CD4-positive, alpha-beta T cell treated with Interleukin-17A for 1 hour (primary cell): Measurements from ENCODE around the gene CATSPER1.

Experiments
- DNase-seq: peaks from one replicate; pipeline ENCODE4 v3.0.0-alpha.2; 2020

Gene CATSPER1

DNA sequence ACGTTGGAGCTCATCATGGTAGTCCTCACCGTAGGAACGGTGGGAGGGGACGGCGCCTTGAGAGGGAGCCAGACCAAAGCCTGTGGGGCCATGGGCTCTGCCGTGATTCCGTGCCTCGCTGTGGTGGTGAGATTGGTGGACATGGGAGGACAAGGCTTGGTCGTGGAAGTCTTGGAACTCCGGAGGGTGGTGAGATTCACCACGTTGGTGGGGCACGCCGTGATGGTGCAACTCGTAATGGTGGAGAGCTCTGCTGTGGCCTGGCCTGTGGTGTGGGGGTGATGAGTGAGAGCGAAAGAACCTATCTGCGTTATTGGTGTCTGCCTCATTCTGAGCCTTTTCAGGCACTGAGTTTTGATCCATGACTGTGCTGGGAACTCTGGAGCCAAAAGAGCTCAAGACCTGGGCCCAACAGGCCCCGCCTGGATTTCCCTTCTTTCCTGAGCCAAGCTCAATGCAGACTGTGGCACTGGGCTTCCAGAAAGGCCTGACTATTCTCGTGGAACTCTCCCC is at the start of gene CATSPER1:
CATSPER1 (minus strand) TSS at position 463 of the 513 bp plus-strand sequence; CDS start at position 363, 100 bp downstream.
- DNase-seq: no peak

DNA sequence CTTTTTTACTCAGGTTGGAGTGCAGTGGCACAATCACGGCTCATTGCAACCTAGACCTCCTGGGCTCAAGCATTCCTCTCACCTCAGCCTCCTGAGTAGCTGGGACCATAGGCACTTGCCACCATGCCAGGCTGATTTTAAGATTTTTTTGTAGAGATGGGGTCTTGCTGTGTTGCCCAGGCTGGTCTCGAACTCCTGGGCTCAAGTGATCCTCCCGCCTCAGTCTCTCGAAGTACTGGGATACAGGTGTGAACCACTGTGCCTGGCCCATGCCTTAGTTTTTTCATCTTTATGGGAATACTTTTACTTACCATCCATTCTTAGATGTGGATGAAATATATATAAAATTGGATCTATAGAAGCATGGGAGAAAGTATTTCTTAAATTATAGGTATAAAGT is 49.0 kb upstream of the CATSPER1 start:
- no peak for DNase-seq

DNA sequence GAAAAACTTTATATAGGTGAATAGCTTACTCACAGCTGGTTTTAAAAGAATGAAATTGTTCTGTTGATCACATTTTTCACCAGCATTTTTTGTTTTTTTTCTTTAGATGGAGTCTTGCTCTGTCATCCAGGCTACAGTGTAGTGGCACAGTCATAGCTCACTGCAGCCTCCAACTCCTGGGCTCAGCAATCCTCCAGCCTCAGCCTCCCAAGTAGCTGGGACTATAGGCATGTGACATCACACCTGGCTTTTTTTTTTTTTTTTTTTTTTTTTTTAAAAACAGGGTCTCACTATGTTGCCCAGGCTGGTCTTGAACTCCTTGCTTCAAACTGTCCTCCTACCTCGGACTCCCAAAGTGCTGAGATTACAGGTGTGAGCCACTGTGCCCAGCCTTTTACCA is 47.4 kb upstream of the CATSPER1 start:
- no peak for DNase-seq

DNA sequence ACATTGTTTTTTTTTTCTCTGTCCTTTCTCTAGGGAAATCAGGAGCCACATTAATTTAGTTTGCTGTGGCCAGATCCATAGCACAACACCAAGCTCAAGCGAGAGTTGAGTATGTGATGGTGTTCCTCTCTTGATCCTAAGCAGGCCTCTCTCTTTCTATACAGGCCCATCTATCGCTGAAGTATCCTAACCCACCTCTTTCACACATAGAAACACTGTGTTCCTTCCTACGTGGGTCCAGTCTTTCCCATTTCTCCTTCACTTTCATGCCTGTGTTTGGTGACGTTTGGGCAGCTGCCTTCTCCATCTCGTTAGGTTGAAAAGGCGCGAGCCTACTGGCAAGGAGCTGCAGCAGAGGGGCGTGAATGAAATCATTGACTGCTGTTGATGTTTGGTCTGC is 46.2 kb upstream of the CATSPER1 start:
- no peak for DNase-seq

DNA sequence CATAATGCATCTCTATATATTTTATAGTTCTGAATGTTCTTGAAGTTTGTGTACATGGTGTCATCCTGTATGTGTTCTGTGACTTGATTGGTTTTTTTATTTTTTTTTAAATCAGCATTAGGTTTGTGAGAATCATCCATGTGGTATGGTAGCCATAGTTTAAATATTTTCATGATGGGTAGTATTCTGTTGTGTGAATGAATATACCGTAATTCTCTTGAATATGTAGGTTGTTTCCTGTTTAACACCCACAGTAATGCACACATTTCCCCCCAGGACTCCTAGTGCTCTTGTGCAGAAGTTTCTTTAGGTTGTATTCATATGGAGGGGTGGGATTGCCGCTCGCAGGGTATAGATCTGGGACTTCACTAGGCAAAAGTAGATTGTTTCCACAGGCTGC is 45.8 kb upstream of the CATSPER1 start:
- DNase-seq: no peak

DNA sequence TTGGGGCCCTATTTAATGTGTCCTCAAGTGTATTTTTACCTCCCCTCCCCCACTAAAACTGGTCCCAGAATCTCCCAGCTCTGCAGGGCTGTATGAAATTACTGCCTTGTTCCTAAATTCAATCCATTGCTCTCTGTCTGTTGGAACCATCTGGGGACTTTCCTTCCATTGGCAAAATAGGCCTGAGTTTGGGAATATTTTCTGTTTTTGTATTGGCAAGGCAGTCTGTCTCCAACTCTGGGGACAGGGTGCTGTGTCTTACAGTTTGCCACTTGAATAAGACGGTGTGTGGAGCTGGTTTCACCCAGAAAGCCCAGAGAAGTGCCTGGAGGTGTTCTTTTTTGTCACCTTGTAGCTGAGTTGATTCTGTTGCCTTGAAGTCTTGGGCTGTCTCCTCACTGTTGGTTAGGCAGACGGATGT is 45.1 kb upstream of the CATSPER1 start:
- DNase-seq: peak; percentile 34

DNA sequence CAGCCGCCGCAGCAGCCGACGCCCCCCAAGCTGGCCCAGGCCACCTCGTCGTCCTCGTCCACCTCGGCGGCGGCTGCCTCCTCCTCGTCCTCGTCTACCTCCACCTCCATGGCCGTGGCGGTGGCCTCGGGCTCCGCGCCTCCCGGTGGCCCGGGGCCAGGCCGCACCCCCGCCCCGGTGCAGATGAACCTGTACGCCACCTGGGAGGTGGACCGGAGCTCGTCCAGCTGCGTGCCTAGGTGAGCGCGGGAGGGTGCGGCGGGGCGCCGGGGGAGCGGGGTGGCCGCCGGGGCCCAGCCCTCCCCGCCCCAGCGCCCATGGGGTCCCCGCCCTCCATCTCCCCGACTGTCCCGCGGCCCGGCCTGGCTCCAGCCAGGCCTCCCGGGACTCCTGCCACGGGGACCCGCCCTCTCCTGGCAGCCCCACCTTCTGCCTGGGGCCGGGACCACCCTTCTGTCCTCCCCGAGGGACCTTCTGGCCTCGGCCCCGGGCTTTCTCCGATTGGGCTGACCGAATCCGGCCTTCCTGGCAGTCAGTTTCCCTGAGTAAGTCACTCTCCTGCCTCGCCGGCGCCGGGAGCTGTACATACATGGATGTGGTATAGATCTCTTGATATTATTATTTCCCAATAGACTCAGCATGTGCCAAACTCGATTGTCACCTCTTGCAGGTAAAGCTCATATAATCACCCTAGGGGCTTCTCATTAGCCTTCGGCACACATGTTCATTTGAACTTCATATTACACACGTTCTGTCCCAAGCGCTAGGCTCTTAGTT is 44.5 kb upstream of the CATSPER1 start:
- peak; percentile 13 for DNase-seq

DNA sequence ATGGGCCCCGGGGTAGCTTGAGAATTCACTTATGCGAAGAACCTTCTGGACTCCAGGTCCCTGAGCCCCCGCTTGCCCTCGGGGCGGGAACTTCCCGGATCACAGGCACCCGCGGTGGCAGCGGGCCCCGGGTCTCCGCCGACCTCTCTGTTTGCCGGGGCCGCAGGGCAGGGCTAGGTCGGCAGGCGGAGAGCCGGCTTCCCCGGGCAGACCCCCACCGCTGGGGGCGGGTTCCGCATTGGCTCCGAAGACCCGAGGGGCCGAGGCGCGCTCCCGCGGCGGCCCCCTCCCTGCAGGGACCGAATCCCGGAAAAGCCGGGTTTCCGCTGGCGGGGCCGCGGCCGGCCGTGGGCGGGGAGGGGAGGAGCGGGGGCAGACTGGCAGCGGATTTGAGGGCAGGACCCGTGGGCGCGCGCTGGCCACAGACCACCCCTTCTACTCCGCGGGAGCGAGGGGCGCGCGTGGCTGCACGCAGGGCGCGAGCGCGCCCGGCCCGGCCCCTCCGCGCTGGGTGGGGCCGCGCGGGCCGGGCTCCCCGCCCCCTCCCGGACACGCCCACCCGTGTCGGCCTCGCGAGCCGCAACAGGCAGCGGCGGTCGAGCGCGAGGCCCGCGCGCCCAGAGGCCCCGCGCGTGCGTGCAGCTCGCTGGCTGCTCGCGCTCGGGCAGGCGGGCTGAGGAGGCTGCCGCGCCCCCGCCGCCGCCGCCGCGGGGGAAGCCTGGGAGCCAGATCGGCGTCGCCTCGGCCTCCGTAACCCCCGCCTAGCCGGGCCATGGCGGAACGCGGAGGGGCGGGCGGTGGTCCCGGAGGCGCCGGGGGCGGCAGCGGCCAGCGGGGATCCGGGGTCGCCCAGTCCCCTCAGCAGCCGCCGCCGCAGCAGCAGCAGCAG is 43.7 kb upstream of the CATSPER1 start, which contains the start of gene PACS1:
PACS1 (plus strand) TSS at position 558 of the 889 bp plus-strand sequence; CDS start at position 773, 215 bp downstream.
- peak; percentile 86 for DNase-seq

DNA sequence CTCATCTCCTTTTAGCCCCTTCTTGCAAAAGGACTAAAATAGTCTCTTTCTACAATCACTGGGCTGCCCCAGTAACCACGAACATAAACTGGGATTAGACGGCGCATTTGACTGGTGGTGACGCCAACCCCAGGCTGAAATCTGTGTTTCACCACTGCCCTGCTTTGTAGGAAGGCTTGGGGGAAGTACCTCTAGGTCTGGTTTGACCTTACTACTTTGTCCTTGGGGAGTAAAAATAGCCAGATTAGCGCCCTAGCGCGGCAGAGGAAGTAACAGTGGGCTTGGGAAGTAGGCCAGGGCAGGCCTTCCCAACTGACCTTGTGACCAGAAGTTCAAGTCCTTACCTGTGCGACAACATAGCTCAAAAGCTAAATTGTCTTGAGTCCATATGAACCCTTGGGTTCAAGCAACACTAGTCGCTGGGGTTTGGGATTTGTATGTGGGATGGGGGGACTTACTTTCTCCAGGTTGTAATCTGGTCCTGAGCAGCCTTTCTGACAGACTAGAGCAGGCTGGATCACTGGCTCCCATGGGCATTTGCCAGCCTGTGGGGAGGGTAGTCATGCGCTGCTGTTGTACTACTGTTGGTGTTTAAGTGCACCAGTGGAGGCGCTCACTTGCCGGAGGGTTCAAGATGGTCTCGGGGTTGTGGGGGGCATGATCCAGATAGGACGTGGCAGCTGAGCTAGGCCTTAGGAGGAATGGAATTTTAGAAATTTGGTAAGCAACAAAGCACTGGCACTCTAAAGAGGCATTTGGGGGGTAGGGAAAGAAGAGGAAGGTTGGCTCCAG is 42.8 kb upstream of the CATSPER1 start:
- peak; percentile 54 for DNase-seq

DNA sequence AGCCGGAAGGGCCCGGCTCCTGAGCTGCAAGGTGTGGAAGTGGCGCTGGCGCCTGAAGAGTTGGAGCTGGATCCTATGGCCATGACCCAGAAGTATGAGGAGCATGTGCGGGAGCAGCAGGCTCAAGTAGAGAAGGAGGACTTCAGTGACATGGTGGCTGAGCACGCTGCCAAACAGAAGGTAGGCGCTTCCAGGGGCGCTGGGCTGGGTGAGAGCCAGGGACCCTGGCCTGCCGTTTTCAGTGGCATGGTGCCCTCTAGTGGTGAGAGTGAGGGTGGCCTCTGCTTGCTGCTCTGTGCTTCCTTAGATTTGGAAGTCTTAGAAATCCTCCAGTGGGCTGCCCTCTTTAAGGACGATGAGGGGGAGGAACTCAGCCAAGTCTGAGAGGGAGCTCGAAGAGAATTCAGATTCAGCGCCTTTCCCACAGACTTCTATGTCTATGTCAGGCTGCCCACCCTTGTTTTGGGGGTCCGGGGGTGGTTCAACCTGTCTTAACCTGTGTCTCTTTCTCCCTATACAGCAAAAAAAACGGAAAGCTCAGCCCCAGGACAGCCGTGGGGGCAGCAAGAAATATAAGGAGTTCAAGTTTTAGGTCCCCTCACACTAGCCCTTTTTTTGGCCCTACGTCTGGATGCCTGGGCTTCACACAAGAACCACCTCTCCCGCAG is 42.0 kb upstream of the CATSPER1 start:
- DNase-seq: peak; percentile 83

DNA sequence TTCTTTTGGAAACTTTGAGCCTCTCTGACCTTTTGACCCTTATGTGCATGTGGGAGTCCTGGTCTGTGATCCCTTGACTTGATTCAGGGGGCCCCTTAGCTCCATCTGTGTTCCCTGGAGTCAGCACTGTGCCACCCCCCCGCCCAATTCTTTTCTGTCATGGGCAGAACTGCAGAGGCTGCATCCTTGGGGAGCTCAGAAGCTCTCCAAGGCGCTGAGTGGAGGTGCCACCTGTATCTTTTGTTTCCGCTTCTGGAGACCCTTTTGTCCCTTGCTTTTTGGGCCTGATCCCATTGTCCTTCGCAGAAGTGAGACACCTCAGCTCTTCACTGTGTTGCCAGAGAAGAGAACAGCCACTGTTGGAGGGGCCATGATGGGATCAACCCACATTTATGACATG is 41.4 kb upstream of the CATSPER1 start:
- DNase-seq: no peak

DNA sequence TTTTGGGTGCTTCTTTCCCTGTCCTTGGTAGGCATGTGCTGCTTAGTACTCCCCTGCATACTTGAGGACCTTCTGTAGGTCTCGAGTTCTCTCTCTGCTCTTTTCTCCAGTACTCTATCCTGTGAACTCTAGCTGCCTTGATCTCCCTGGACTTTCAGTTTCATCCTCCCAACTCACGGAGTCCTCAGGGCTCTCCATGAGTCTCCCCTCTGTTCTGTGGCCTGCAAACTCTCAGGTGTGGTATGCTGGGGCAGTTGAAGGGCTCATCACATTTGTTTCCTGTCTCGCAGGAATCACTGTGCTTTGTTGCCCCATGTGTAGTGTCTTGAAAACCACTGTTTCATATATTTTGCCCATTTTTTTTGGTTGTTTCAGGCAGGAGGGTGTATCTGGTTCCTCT is 40.5 kb upstream of the CATSPER1 start:
- no peak for DNase-seq

DNA sequence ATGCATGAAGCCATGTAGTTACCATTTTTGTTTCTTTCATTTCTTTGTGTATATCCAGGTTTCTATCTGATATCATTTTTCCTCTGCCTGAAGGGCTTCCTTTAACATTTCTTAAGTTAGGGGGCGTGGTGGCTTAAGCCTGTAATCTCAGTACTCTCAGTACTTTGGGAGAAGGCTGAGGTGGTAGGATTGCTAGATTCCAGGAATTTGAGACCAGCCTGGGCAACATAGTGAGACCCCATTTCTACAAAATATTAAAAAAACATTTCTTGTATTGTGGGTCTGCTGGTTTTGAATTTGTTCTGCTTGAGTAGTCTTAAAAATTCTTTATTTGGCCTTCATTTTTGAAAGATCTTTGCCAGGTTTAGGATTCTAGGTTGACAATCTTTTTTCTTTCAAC is 38.3 kb upstream of the CATSPER1 start:
- no peak for DNase-seq

DNA sequence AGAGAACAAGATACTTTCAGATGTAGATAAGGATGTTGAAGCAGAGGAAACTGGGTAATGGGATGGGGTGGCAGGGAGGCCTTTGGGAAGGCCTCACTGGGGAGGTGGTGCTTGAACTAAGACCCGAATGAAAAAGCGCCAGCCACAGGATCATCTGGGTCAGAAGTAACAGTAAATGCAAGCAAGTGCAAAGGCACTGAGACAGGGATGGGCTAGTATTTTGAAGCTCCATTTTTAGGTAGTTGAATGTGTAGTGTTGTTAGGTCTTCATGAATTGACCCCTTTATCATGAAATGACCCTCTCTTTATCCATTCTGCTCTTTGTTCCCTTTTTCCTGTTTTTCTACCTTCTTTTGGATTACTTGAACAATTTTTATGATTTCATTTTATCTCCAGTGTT is 37.6 kb upstream of the CATSPER1 start:
- DNase-seq: no peak

DNA sequence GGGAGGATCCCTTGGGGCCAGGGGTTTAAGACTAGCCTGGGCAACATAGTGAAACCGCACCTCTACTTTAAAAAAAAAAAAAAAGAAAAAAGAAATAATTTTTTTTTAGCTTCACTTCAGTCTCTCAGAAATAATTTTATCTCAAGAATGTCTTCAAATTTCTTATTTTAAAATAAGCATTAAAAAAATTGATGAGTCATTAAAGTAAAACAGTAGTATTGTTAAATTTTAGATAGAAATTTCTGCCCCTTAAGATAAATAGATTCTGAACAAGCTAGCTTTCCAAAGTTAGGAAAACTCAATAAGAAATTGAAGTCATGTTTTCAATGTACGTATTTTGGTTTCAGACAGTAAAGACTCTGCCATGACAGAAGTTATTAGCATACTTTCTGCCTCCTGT is 36.1 kb upstream of the CATSPER1 start:
- no peak for DNase-seq

DNA sequence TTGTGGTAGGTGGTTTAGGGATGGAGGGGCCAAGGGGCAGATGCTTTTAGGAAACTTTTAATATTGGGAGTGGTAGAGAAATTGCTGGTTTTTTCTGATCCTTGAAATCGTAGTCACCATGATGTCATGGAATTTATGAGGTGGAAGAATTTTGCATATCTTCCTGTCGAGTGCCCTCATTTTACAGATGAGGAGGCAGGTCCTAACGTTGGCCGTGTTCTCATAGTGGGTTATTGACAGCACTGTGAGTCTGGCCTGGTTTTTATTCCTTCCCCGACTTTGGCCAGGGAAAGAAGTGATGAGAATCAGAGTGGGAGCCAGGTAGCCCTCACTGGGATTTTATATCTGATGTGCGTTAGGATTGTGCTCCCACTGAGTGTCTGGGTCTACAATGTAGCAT is 35.0 kb upstream of the CATSPER1 start:
- DNase-seq: no peak

DNA sequence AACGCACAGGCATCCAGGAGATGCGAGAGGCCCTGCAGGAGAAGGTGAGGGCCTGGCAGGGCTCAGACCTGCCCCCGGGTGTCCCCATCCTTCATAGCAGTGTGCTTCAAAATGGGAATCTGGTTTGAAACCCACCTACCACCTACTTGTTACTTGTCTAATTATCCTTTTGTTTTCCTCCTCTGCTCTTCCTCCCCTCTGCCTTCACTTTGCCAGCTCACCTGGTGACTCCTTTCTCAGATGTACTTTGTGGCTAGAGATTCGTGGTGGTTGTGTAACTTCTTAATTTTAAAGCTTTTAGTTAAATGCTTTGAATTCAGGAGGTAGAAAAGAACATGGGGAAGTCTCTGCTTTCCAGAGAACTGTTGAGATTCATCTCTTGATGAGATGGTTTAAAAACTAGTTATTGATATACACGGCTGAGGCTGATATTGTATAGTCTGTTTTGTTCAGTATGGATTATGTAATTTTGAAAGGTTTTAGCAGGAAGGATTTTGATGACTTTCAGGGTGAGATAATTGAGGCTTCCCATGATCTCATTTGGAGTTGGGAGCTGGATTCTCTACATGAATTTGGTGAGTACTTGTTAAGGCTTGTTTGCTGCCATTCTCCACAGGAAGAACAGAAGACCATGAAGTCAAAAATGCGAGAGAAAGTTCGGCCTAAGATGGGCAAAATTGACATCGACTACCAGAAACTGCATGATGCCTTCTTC is 33.8 kb upstream of the CATSPER1 start:
- DNase-seq: no peak

DNA sequence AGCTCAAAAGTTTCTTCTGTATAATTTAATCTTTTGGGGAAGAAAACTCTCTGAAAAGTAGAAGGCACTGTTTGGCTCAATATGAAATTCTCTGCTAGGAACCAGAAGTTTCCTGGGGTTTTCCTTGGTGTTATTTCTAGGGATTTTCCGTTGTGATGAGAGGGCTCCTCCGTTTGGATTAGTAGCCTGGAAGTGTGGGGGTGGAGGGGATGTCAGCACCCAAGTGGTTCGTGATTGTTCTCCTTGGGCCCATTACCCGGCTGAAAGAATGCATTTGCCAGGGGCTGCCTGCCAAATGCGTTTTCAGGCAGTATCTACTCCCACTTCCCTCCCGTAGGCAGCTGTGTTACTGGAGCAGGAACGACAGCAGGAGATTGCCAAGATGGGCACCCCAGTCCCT is 30.2 kb upstream of the CATSPER1 start:
- DNase-seq: no peak

DNA sequence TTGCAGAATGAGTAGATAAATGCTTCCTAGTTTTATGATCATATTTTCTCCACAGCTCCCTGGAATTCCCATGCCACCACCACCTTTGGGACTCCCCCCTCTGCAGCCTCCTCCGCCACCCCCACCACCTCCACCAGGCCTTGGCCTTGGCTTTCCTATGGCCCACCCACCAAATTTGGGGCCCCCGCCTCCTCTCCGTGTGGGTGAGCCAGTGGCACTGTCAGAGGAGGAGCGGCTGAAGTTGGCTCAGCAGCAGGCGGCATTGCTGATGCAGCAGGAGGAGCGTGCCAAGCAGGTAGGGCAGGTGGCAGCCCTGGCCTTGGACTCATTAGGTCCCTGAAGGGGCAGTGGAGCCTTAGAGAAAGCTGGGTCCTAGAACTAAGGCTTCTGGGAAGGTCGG is 28.7 kb upstream of the CATSPER1 start:
- DNase-seq: no peak

DNA sequence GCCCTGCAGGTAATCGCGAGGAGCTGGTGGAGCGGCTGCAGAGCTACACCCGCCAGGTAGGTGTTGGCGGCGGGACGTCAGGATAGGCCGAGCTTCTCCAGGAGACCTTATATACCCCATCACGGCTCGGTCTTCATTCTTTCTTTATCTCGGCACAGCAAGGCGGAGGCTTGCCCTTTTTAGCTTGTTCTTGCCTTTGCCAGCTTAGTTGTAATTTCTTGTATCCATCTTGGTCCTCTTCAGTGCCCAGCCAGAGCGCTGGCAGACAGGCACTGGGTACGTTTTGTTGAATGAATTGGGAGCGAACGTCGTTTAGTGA is 26.3 kb upstream of the CATSPER1 start:
- DNase-seq: no peak

DNA sequence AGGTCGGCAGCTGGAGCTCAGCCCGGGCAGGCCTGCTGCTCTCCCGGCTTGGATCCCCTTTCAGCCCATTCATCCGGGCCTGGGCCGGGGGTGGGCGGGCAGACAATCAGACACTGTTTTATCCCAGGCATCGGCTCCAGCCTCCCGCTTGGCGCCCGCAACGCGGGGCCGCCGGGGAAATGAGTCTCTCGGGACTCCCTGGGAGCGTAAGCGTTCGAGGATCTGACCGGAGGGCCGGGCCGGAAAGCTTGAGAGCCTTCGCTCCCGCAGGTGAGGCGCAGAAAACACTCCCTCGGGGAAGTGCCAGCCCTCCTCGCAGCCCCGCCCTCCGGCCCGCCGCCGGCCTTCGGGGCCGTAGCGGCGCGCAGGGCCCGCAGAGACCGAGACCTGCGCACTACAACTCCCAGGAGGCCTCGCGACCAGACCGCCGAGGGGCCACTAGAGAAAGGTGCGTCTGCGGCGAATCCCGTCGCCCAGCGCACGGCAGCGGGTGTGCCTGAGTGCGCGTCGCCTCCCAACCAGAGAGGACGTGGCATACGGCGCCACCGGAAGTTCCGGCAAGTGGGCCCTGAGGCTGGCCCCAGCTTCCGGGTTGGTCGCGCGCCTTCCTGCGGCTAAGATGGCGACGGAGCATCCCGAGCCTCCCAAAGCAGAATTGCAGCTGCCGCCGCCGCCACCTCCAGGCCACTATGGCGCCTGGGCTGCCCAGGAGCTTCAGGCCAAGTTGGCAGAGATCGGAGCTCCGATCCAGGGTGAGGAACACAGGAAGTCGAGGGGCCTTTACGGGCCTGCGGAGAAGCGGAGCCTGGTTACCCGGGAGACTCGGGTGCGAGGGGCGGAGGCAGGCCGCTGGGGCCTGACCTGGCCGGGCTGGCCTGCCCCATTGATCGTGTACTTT is 25.7 kb upstream of the CATSPER1 start, which contains the start of gene SF3B2:
SF3B2 (plus strand) TSS at position 599 of the 898 bp plus-strand sequence; CDS start at position 620, 21 bp downstream.
- peak; percentile 97 for DNase-seq
